ENCODE results near the gene ATF1.

DNA sequence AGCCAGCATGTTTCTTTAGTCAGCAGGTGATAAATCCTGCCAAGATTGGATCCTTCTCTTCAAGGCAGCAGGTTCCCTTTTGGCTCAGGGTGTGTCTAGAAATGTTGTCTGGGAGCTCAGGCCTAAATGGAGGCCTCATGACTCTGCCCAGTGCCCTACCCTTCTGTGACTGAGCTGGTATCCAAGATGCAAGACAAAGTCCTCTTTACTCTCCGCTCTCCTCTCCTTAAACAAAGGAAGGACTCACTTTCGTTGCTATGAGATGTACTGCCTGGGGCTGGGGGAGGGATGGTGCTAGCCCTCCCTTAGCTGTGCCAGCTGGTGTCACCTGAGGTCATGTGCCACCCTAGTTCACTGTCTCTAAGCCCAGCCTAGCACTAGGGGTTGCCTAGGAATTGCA lies 65.0 kb downstream of the ATF1 start:
- TF ChIP-seq EP300 (IDR thresholded peaks at IDR 0.05; ENCODE audit: low read depth) (no peak), POLR2AphosphoS5 (IDR thresholded peaks at IDR 0.05) (no peak)
- TF ChIP-seq, protein P1, sequence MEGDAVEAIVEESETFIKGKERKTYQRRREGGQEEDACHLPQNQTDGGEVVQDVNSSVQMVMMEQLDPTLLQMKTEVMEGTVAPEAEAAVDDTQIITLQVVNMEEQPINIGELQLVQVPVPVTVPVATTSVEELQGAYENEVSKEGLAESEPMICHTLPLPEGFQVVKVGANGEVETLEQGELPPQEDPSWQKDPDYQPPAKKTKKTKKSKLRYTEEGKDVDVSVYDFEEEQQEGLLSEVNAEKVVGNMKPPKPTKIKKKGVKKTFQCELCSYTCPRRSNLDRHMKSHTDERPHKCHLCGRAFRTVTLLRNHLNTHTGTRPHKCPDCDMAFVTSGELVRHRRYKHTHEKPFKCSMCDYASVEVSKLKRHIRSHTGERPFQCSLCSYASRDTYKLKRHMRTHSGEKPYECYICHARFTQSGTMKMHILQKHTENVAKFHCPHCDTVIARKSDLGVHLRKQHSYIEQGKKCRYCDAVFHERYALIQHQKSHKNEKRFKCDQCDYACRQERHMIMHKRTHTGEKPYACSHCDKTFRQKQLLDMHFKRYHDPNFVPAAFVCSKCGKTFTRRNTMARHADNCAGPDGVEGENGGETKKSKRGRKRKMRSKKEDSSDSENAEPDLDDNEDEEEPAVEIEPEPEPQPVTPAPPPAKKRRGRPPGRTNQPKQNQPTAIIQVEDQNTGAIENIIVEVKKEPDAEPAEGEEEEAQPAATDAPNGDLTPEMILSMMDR (IDR thresholded peaks at IDR 0.05): no peak

All from transverse colon (tissue), 4 donors.